ENCODE results near the gene BRINP3.

Gene BRINP3

GRCh38 chr1:190476321-190476720 is 1.3 kb downstream of the BRINP3 start:
- no peak for TF ChIP-seq CTCF (IDR thresholded peaks at IDR 0.05; ENCODE audit: low read depth, low read length)
- Histone ChIP-seq H3K9me3 (no peaks in the 10 kb centered on the region), H3K27me3 (no peaks in the 10 kb centered on the region), H3K4me1 (peaks cover 7% of the 10 kb centered on the region), H3K36me3 (no peaks in the 10 kb centered on the region), H3K4me3 (ENCODE audit: low read depth, low read length) (no peak overlapping the region)
- no peak for DNase-seq

GRCh38 chr1:190475421-190476141 is 2.1 kb downstream of the BRINP3 start:
- Histone ChIP-seq H3K4me3 (ENCODE audit: low read depth, low read length) (no peak overlapping the region), H3K9me3 (no peaks in the 10 kb centered on the region), H3K36me3 (no peaks in the 10 kb centered on the region), H3K27me3 (no peaks in the 10 kb centered on the region), H3K4me1 (peaks cover 7% of the 10 kb centered on the region)
- TF ChIP-seq CTCF (IDR thresholded peaks at IDR 0.05; ENCODE audit: low read depth, low read length): no peak
- no peak for DNase-seq

GRCh38 chr1:190474650-190475211 is 2.9 kb downstream of the BRINP3 start:
- Histone ChIP-seq H3K4me1 (peaks cover 7% of the 10 kb centered on the region), H3K27me3 (no peaks in the 10 kb centered on the region), H3K9me3 (no peaks in the 10 kb centered on the region), H3K4me3 (ENCODE audit: low read depth, low read length) (no peak overlapping the region), H3K36me3 (no peaks in the 10 kb centered on the region)
- TF ChIP-seq CTCF (IDR thresholded peaks at IDR 0.05; ENCODE audit: low read depth, low read length): no peak
- no peak for DNase-seq

GRCh38 chr1:190474010-190474409 is 3.7 kb downstream of the BRINP3 start:
- Histone ChIP-seq H3K36me3 (no peaks in the 10 kb centered on the region), H3K4me3 (ENCODE audit: low read depth, low read length) (no peak overlapping the region), H3K4me1 (peaks cover 7% of the 10 kb centered on the region), H3K9me3 (no peaks in the 10 kb centered on the region), H3K27me3 (no peaks in the 10 kb centered on the region)
- no peak for TF ChIP-seq CTCF (IDR thresholded peaks at IDR 0.05; ENCODE audit: low read depth, low read length)
- no peak for DNase-seq

- peaks cover 4% of the 10 kb centered on the region for H3K4me1 ChIP-seq
- DNase-seq: no peak
- no peaks in the 10 kb centered on the region for H3K27me3 ChIP-seq
- no peak overlapping the region for H3K4me3 ChIP-seq (ENCODE audit: low read depth, low read length)
- H3K36me3 ChIP-seq: no peaks in the 10 kb centered on the region
- TF ChIP-seq CTCF (IDR thresholded peaks at IDR 0.05; ENCODE audit: low read depth, low read length): no peak
- no peaks in the 10 kb centered on the region for H3K9me3 ChIP-seq
These were observed 5.2 kb downstream of the BRINP3 start for GRCh38 chr1:190472494-190472893.

- no peak for TF ChIP-seq CTCF (IDR thresholded peaks at IDR 0.05; ENCODE audit: low read depth, low read length)
- no peak for DNase-seq
- no peak overlapping the region for H3K4me3 ChIP-seq (ENCODE audit: low read depth, low read length)
- H3K27me3 ChIP-seq: no peaks in the 10 kb centered on the region
- no peaks in the 10 kb centered on the region for H3K4me1 ChIP-seq
- no peaks in the 10 kb centered on the region for H3K36me3 ChIP-seq
- no peaks in the 10 kb centered on the region for H3K9me3 ChIP-seq
These were observed 5.6 kb downstream of the BRINP3 start for GRCh38 chr1:190472042-190472441.
